Omental fat pad (tissue), 4 donors: ENCODE data around the gene UVRAG. TPM values are rescaled to one million over a fixed set of nuclear protein-coding genes. Genes with fewer than 3 reads are reported as not detected.

Experiments used
- ATAC-seq: fragments of 150-250 bp; one replicate; pipeline ENCODE4 v1.9.1; 2016; ENCODE audit warnings: mild to moderate bottlenecking, moderate library complexity; ENCODE audit not compliant: low FRiP score
- DNase-seq: peaks from one replicate; pipeline ENCODE4 v3.0.0-alpha.2; 2019; ENCODE audit warnings: low spot score
- total RNA-seq, 4 donors: library from RNA; depleted of rRNA; stranded (reverse); fragments of >200 nt; gene quantifications; one replicate each; pipeline ENCODE4 v1.1.0, GENCODE V29; 2016
- TF ChIP-seq, protein P1 (sequence below), 3 donors: fragments of 450-650 bp; IDR thresholded peaks; one replicate each; pipeline ENCODE4 v1.5.1; 2016 to 2017; ENCODE audit warnings: antibody characterized with exemption in 3 of 3, mild to moderate bottlenecking in 3 of 3, moderate library complexity in 2 of 3

Gene UVRAG
- total RNA-seq, 4 donors from 2014 or later, result 39.6 to 72.9 (median 61.5) TPM

DNA sequence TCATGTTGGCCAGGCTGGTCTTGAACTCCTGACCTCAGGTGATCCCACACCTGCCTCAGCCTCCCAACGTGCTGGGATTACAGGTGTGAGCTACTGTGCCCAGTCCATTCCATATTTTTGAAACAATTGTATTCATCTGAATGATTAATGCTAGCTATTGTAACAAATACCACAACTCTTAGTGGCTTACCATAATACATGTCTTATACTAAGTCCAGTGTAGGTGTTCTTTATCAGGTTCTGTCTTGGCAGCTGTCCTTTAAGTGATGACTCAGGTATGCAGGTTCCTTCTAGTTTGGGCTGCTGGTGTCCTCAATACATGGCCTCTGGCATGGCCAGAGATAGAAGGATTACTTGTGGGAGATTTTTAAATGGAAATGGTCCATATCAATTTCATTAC, 39.0 kb downstream of the UVRAG start:
- no peak for ATAC-seq
- DNase-seq, result no peak
- TF ChIP-seq, protein P1, sequence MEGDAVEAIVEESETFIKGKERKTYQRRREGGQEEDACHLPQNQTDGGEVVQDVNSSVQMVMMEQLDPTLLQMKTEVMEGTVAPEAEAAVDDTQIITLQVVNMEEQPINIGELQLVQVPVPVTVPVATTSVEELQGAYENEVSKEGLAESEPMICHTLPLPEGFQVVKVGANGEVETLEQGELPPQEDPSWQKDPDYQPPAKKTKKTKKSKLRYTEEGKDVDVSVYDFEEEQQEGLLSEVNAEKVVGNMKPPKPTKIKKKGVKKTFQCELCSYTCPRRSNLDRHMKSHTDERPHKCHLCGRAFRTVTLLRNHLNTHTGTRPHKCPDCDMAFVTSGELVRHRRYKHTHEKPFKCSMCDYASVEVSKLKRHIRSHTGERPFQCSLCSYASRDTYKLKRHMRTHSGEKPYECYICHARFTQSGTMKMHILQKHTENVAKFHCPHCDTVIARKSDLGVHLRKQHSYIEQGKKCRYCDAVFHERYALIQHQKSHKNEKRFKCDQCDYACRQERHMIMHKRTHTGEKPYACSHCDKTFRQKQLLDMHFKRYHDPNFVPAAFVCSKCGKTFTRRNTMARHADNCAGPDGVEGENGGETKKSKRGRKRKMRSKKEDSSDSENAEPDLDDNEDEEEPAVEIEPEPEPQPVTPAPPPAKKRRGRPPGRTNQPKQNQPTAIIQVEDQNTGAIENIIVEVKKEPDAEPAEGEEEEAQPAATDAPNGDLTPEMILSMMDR (IDR thresholded peaks at IDR 0.05), result no peak

DNA sequence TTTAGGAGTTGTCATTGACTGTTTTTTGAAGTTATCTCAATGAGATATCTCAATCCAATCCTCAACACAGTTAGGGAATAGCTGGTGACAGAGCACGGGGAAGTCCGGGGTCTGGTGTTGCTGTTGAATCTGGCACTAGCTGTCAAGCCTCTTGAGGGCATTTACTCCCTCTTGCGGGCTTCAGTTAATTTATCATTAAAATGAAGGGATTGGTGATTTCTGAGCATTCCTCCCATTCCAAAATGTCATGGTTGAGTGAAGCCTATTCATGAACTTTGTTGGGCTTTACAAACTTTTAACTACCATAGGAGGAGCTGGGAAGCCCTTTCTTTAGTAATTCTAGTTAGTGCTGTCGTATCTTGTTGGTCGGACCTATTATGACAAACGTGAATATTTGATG, 40.2 kb downstream of the UVRAG start:
- DNase-seq (no peak), ATAC-seq (no peak)
- TF ChIP-seq, protein P1 (IDR thresholded peaks at IDR 0.05), result no peak

DNA sequence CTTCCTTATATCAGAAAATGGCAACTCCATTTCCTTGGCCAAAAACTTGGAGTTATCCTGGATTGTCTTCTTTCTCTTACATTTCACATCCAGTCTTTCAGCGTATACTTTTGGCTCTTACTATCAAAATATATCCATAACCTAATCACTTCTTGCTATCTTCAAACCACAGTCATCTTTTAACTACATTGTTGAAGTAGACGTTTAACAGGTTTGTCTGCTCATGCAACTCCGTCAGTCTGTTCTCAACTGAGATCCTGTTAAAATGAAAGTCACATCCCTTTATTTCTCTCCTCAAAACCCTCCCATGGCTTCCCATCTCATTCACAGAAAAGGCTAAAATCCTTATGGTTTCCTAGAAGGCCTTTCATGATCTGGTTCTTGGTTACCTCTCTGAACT, 41.9 kb downstream of the UVRAG start:
- DNase-seq (no peak), ATAC-seq (no peak)
- TF ChIP-seq, protein P1 (IDR thresholded peaks at IDR 0.05), result no peak

DNA sequence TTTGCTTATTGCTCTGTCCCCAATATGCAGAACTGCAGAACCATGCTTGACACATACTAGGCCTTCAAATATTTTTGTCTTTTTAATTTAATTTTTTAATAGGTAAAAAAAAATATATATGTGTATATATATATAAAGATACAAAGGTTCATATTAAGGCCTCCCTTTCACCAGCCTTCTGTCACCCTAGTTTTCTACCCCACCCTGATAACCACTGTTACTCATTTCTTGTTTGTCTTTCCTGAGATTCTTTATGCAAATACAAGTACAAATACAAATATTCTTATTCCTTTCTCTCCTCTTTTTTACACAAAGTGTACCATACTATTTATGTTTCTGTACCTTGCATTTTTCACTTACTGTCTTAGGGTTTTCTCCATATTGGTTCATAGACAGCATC, 43.0 kb downstream of the UVRAG start:
- TF ChIP-seq, protein P1 (IDR thresholded peaks at IDR 0.05), result no peak
- ATAC-seq (no peak), DNase-seq (no peak)

DNA sequence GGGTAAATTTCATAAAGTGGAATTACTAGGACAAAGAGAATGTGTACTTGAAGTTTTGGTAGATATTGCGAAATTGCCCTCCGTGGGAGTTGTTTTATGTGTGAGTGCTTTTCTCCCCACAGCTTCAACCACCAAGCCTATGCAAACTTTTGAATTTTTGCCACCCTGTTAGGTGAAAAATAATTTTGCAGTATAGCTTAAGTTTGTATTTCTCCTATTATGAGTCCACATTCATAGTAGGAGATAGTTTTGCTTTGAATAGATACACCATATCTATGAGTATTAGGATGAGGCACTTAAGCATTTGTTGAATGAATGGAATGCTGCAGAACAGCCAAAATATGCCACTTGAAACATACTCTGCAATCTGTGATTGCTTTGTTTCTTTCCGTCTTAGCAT, 43.6 kb downstream of the UVRAG start:
- DNase-seq (no peak), ATAC-seq (peak; percentile 83)
- TF ChIP-seq, protein P1 (IDR thresholded peaks at IDR 0.05), result no peak

DNA sequence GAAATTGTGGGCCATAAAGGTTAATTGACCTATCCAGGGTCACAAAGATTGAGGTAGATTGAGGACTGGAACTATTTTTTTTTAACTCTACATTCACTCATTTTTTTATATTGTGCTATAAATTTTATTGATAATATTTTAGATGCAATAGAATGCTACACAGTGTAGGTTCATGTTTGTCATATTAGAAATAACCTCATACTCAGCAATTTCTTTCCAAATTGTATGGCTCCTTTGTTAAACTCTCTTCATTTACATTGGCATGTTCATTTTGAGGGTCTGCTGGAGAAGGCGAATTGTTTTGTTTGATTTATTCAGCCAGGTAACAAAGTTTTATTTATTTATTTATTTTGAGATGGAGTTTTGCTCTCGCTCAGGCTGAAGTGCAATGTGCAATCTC, 44.6 kb downstream of the UVRAG start:
- DNase-seq, result no peak
- TF ChIP-seq, protein P1 (IDR thresholded peaks at IDR 0.05), result no peak
- ATAC-seq, result no peak

DNA sequence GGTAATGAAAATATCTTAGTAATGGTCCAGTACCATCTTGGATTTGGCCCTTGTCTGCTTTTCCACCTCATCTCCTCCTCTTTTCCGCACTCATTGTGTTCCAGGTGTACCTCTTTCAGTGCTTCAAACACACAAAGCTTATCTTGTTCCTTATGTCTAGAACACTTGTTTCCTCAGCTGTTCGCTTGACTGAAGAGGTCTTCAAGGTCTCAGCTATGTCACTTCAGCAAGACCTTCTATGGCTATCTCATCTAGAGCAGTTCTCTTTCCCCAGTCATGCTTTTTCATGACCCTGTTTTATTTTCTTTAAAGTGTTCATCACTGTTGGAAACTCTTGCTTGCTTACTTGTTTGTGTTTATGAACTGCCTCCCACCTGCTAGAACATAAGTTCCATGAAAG, 47.4 kb downstream of the UVRAG start:
- no peak for ATAC-seq

More for the DNA sequence above, 47.4 kb downstream of the UVRAG start:
- DNase-seq, result no peak
- TF ChIP-seq, protein P1 (IDR thresholded peaks at IDR 0.05), result no peak
